Right kidney (tissue), 9 donors: Measurements from ENCODE around the gene GLYATL1.

Source experiments
- DNase-seq: peaks from one replicate; pipeline ENCODE4 v3.0.0-alpha.2; 2016
- long read RNA-seq, 8 donors: transcript quantifications; one replicate each; lab custom pipeline, GENCODE V29; 2026

The GLYATL1 gene, protein sequence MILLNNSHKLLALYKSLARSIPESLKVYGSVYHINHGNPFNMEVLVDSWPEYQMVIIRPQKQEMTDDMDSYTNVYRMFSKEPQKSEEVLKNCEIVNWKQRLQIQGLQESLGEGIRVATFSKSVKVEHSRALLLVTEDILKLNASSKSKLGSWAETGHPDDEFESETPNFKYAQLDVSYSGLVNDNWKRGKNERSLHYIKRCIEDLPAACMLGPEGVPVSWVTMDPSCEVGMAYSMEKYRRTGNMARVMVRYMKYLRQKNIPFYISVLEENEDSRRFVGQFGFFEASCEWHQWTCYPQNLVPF
- long read RNA-seq, donor 1, transcript GLYATL1-209 (6 exons, 1,709 nt): major isoform, 24 of 50 reads
- long read RNA-seq, donor 1, transcript GLYATL1-208 (7 exons, 1,528 nt): minor isoform, 10 of 50 reads
- long read RNA-seq, donor 1, transcript GLYATL1-215 (4 exons, 2,281 nt): minor isoform, 6 of 50 reads
- long read RNA-seq, donor 1, partial matches to known transcripts: 5 of 50 reads
- long read RNA-seq, donor 1, other reads (novel, unspliced or antisense): 0 of 50 reads
- long read RNA-seq, donor 2, transcript GLYATL1-208 (7 exons, 1,528 nt): minor isoform, 11 of 67 reads
- long read RNA-seq, donor 2, transcript GLYATL1-209 (6 exons, 1,709 nt): major isoform, 29 of 67 reads
- long read RNA-seq, donor 2, transcript GLYATL1-215 (4 exons, 2,281 nt): minor isoform, 7 of 67 reads
- long read RNA-seq, donor 2, partial matches to known transcripts: 13 of 67 reads
- long read RNA-seq, donor 2, other reads (novel, unspliced or antisense): 0 of 67 reads
- long read RNA-seq, donor 3, transcript GLYATL1-209 (6 exons, 1,709 nt): major isoform, 15 of 33 reads
- long read RNA-seq, donor 3, transcript GLYATL1-215 (4 exons, 2,281 nt): minor isoform, 6 of 33 reads
- long read RNA-seq, donor 3, transcript GLYATL1-208 (7 exons, 1,528 nt): minor isoform, 8 of 33 reads
- long read RNA-seq, donor 3, partial matches to known transcripts: 0 of 33 reads
- long read RNA-seq, donor 3, other reads (novel, unspliced or antisense): 0 of 33 reads
- long read RNA-seq, donor 4, transcript GLYATL1-209 (6 exons, 1,709 nt): major isoform, 20 of 62 reads
- long read RNA-seq, donor 4, transcript GLYATL1-215 (4 exons, 2,281 nt): minor isoform, 13 of 62 reads
- long read RNA-seq, donor 4, partial matches to known transcripts: 16 of 62 reads
- long read RNA-seq, donor 4, other reads (novel, unspliced or antisense): 7 of 62 reads
- long read RNA-seq, donor 5, transcript GLYATL1-215 (4 exons, 2,281 nt): minor isoform, 9 of 67 reads
- long read RNA-seq, donor 5, transcript GLYATL1-209 (6 exons, 1,709 nt): major isoform, 32 of 67 reads
- long read RNA-seq, donor 5, transcript GLYATL1-208 (7 exons, 1,528 nt): minor isoform, 12 of 67 reads
- long read RNA-seq, donor 5, partial matches to known transcripts: 7 of 67 reads
- long read RNA-seq, donor 5, other reads (novel, unspliced or antisense): 5 of 67 reads
- long read RNA-seq, donor 6, transcript GLYATL1-209 (6 exons, 1,709 nt): major isoform, 16 of 56 reads
- long read RNA-seq, donor 6, transcript GLYATL1-215 (4 exons, 2,281 nt): minor isoform, 10 of 56 reads
- long read RNA-seq, donor 6, transcript GLYATL1-208 (7 exons, 1,528 nt): minor isoform, 13 of 56 reads
- long read RNA-seq, donor 6, partial matches to known transcripts: 12 of 56 reads
- long read RNA-seq, donor 6, other reads (novel, unspliced or antisense): 0 of 56 reads
- long read RNA-seq, donor 7, transcript GLYATL1-215 (4 exons, 2,281 nt): minor isoform, 16 of 83 reads
- long read RNA-seq, donor 7, transcript GLYATL1-208 (7 exons, 1,528 nt): minor isoform, 12 of 83 reads
- long read RNA-seq, donor 7, transcript GLYATL1-209 (6 exons, 1,709 nt): major isoform, 39 of 83 reads
- long read RNA-seq, donor 7, partial matches to known transcripts: 10 of 83 reads
- long read RNA-seq, donor 7, other reads (novel, unspliced or antisense): 0 of 83 reads
- long read RNA-seq, donor 8, transcript GLYATL1-208 (7 exons, 1,528 nt): minor isoform, 11 of 79 reads
- long read RNA-seq, donor 8, transcript GLYATL1-209 (6 exons, 1,709 nt): major isoform, 17 of 79 reads
- long read RNA-seq, donor 8, transcript GLYATL1-215 (4 exons, 2,281 nt): minor isoform, 11 of 79 reads
- long read RNA-seq, donor 8, partial matches to known transcripts: 34 of 79 reads
- long read RNA-seq, donor 8, other reads (novel, unspliced or antisense): 0 of 79 reads

DNA sequence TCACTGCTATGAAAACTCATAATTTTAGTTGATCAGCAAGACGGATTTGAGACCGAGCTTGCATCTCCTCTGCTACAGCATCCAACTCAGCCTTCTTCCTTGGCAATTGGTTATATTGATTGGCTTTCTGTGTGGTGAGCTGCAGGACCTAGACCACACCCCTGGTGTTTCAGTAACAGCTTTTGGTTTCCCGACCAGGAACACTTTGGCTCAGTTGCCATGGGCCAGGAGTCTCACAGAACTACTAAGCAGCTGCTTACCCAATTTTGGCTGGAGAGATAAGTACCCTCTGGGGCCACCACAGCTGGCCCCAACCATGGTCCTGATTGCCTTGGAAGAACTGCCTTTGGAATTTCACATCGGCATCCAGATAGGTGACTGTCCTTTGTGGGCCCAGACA lies at the start of gene GLYATL1:
Gene GLYATL1 (plus strand): TSS at position 212 of the 400 bp plus-strand sequence. CDS start 7,600 bp downstream, outside the sequence.
- no peak for DNase-seq

DNA sequence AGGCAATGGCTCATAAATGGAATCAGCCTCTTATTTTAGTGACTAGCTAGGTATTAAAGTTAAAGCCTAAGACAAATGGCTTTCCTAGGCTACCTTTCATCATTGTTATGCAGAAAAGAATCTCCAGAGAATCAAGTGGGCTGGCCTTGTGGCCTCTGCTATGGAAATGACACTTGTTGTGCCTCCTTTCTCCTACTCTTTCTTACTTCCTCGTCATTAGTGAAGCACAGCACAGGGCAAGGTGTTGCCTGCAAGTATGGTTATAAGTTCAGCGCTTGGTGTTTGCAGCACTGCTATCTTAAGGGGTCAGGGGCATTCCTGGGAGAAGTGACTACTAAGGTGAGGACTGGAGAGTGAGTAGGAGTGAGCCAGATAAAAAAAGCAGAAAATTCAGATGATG lies 45.4 kb upstream of the GLYATL1 start:
- no peak for DNase-seq

DNA sequence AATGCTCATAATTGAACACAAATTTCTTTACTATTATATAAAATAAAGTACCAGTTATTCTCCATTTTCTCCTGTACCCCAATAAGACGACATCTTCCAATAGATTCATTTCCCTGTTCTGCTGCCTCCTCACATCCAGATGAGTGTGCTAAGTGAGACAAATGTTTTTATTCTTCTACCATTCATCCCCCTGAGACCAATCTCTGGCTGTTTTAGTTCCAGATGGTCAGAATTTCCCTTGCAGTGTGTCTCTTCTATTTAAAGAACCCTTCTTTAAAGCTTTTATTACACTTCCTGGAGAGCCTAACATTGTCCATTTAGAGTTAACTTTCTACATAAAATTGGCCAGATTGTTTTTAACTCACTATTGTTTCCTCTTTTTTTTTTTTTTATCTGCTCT lies 41.2 kb upstream of the GLYATL1 start:
- no peak for DNase-seq

- DNase-seq: peak; percentile 75
Measured at GRCh38 chr11:58900479-58901420, 38.5 kb upstream of the GLYATL1 start.

DNA sequence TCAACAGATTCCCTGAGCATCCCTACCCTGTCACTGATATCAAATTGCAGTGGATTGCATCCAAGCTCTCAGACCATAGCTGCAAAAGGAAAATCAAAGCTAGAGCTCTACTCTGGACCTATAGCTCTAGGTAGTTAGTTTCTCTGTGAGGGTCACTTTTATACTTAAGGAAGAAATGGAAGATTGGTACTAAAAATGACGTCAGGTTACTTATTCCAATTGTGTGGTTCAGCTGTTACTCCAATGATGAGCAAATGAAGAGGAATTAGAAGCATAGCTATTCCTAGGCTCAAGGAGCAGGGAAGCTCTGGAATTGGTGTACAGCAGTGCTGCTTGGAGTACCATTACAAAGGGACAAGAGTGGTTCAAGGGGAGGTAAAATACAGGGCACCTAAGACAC lies 36.4 kb upstream of the GLYATL1 start:
- no peak for DNase-seq

DNA sequence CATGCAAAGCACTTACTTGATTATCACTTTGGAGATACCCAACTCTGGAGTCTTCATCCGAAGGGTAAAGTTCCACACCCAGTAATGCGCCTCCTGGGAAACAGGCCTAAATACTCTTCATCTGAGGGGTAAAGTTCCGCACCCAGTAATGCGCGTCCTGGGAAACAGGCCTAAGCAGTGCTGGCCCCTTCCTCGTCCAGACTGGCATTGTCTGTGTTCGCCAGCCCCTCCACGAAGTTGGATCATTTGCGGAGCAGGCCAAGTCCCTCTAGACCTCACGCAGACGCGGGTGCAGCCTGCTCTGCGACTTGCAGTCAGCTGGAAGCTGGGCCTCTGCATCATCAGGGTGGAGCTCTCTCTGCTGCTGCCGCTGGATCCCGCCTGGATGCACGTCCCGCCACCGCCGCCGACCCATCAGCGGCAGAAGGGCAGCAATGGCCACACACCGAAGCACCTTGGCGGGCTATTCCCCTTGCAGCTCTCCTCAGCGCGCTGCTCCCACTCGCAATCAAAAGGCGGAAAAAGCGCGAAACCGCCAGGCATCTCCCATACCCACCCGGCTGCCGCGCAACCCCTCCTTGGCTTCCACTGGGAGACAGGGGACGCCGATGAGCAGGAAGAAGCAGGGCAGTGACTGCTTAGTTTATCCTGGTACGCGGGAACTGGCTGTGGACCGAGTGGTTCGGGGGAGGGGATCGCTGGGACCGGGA lies 34.1 kb upstream of the GLYATL1 start:
- DNase-seq: peak; percentile 77

DNA sequence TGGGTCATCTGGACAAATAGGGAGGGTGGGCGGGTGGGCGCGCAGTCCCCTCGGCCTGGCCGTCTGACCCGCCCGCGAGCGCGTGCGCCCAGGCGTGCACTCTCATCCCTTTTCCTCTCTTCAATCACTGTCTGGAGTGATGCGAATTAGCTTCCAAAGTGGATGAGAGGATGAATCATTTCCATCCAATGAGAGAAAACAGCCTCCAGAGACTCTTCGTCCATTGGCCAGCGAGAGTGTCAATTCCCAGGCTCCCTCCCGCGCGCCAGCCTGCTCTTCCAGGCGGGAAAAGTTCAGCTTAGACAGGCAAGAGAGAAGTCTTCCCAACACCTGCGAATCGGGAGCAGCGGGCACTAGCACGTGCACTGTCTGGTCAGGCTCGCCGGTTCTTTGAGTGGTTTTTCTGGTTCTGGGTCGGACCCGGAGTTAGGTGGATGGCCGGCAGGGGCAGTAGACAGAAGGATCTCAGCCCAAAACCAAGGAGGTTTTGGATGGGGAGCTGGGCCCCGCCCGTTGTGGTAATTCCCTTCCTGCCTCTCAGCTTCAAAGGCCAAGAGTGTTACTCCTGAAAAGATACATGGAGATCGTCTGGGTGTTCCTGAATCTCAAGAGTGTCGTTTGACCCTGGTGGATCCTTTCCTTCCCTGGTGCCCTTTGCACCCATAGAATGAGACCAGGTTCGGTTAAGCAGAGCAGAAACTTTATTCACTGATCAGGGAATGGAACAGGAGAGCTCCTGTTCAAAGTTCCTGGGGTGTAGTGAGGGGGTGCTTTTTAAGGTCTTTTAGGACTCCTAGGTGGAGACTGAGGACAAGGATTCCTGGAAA lies 33.4 kb upstream of the GLYATL1 start:
- peak; percentile 73 for DNase-seq

DNA sequence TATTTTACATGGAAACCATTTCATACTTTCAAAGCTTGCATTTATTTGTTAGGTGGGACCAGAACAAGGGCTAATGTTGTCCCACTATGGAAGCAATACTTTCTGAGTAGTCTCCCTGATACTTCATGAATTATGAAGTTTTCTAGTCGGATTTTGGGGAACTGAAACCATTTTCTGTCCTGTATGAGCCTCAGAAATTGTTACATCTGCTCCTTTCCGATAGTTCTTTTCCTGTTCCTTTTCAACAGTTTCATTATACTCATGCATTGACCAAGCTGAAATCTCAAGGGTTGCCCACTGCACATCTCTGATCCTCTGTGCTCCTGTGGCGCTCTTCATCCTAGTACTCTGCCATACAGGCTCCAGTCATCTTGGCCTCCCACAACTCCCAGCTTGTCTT lies 31.5 kb upstream of the GLYATL1 start:
- no peak for DNase-seq

GRCh38 chr11:58912124-58912523 lies 27.2 kb upstream of the GLYATL1 start:
- DNase-seq: no peak

GRCh38 chr11:58913685-58914084 lies 25.6 kb upstream of the GLYATL1 start:
- DNase-seq: no peak

GRCh38 chr11:58914821-58915543 lies 24.3 kb upstream of the GLYATL1 start:
- no peak for DNase-seq

DNA sequence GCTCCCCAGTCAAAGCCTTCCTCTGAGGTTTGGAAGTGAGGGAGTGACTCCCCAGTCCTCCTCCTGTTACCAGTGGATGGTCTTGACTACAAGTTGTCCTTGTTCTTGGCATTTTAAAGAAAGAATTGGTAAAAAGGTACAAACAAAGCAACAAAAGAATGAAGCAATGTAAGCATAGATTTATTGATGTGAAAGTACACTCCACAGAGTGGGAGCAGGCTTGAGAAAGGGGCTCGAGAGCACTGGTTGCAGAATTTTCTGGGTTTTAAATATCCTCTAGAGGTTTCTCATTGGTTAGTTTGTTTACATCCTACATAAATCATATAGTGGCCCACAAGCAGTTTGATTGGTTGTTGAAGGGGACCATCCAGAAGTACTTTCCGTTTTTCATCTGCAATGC lies 22.7 kb upstream of the GLYATL1 start:
- DNase-seq: no peak

DNA sequence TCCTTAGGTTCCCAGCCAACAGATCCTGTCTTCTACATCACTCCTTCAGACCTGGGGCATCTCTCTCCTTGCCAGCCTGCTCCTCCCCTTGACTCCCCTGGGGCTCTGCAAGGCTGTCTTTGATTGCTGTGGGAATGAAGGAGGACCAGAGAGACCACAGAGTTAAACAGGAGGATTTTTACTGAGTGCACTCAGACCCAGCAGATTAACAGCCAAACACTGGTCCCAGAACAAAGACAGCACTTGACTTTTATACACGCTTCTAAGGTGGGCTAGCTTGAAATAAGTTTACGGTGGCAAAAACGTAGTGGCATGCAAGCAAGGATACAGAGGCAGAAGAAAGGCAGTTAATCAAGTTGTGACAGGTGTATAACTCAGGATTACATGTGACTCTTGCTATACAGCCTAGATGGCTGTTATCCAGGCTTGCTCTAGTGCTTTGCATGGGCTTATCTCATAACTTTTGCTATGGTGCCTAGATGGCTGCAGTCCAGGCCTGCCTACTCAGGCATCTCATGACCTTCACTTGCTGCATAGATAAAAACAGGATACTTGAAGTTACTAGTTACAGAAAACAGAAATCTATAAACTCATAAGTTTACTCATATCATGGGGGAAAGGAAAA lies 22.0 kb upstream of the GLYATL1 start:
- DNase-seq: no peak

- no peak for DNase-seq
Measured at GRCh38 chr11:58919561-58919960, 19.7 kb upstream of the GLYATL1 start.

DNA sequence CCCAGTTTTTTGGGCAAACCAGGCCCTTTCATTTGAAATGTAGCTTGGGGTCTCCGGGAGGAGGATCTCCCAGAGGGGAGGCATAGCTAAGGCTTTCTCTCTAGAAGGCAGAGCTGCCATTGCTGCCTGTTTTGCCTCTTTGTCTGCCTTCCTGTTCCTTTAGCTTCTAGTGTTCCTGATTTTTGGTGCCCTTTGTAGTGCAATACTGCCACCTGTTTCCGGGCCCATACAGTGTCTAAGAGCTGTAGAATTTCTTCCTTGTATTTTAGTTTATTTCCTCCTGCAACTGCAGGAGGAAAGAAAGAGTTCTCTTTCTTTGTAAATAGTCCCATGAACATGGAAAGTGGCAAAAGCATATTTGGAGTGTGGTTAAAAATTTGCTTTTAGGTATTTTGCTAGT lies 19.3 kb upstream of the GLYATL1 start:
- DNase-seq: no peak

DNA sequence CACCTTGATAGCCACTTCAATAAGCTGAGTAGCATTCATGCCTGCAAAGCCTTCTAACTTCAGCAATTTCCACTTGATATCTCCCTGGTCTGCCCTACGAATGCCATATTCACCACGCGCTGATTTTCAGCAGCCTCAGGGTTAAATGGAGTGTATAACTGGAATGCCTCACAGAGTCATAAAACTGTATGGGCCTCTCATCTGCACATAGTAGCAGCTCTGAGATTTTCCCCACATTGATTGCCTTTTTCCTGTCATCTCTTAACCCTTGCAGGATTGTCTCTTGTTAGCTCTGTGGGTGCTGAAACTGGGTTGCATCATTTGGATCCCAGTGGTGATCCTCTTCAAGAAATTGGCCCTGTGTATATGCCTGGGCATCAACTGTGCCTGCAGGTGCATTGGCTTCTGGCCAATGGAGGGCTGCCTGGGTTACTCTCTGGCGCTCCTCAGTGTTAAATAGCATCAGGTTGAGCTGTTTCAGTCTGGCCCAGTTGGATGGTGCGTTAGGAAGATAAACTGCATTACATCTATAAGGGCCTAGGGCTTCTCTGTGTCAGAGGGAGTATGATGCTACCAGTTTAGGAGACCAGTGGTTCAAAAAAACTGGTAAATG lies 17.4 kb upstream of the GLYATL1 start:
- DNase-seq: no peak
